ENCODE results near the gene LAMA4. TPM values are rescaled to one million over a fixed set of nuclear protein-coding genes. Genes with fewer than 3 reads are reported as not detected.

LAMA4 gene
- total RNA-seq, 1 donor from 2014 or later, result 0.22 TPM

- DNase-seq, result no peak
- Mint-ChIP-seq H3K4me3 (ENCODE audit: unreplicated experiment) (no peak overlapping the region), H3K27ac (ENCODE audit: unreplicated experiment) (no peak overlapping the region), H3K4me1 (ENCODE audit: low read depth, unreplicated experiment) (no peaks in the 10 kb centered on the region), H3K27me3 (ENCODE audit: unreplicated experiment) (no peaks in the 10 kb centered on the region), H3K9me3 (ENCODE audit: unreplicated experiment) (no peaks in the 10 kb centered on the region), H3K36me3 (ENCODE audit: unreplicated experiment) (no peaks in the 10 kb centered on the region)
- TF ChIP-seq, protein P1, sequence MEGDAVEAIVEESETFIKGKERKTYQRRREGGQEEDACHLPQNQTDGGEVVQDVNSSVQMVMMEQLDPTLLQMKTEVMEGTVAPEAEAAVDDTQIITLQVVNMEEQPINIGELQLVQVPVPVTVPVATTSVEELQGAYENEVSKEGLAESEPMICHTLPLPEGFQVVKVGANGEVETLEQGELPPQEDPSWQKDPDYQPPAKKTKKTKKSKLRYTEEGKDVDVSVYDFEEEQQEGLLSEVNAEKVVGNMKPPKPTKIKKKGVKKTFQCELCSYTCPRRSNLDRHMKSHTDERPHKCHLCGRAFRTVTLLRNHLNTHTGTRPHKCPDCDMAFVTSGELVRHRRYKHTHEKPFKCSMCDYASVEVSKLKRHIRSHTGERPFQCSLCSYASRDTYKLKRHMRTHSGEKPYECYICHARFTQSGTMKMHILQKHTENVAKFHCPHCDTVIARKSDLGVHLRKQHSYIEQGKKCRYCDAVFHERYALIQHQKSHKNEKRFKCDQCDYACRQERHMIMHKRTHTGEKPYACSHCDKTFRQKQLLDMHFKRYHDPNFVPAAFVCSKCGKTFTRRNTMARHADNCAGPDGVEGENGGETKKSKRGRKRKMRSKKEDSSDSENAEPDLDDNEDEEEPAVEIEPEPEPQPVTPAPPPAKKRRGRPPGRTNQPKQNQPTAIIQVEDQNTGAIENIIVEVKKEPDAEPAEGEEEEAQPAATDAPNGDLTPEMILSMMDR (IDR thresholded peaks at IDR 0.05; ENCODE audit: partially characterized antibody, unreplicated experiment), result no peak
Observed at GRCh38 chr6:112243861-112244827, 10.2 kb downstream of the LAMA4 start.

- no peaks in the 10 kb centered on the region for H3K27me3 Mint-ChIP-seq (ENCODE audit: unreplicated experiment)
- DNase-seq, result no peak
Observed at GRCh38 chr6:112241820-112242429, 12.4 kb downstream of the LAMA4 start.

GRCh38 chr6:112237595-112237994, 16.8 kb downstream of the LAMA4 start:
- TF ChIP-seq, protein P1 (IDR thresholded peaks at IDR 0.05; ENCODE audit: partially characterized antibody, unreplicated experiment), result no peak
- no peak for DNase-seq
- no peak overlapping the region for H3K4me3 Mint-ChIP-seq (ENCODE audit: unreplicated experiment)
- H3K4me1 Mint-ChIP-seq (ENCODE audit: low read depth, unreplicated experiment), result peaks cover 5% of the 10 kb centered on the region
- H3K27ac Mint-ChIP-seq (ENCODE audit: unreplicated experiment), result no peak overlapping the region
- H3K27me3 Mint-ChIP-seq (ENCODE audit: unreplicated experiment), result no peaks in the 10 kb centered on the region
- no peaks in the 10 kb centered on the region for H3K36me3 Mint-ChIP-seq (ENCODE audit: unreplicated experiment)
- H3K9me3 Mint-ChIP-seq (ENCODE audit: unreplicated experiment), result peaks cover 1% of the 10 kb centered on the region

More at GRCh38 chr6:112241820-112242429, 12.4 kb downstream of the LAMA4 start:
- Mint-ChIP-seq H3K27ac (ENCODE audit: unreplicated experiment) (no peak overlapping the region), H3K4me1 (ENCODE audit: low read depth, unreplicated experiment) (no peaks in the 10 kb centered on the region), H3K9me3 (ENCODE audit: unreplicated experiment) (no peaks in the 10 kb centered on the region), H3K36me3 (ENCODE audit: unreplicated experiment) (no peaks in the 10 kb centered on the region), H3K4me3 (ENCODE audit: unreplicated experiment) (no peak overlapping the region)
- TF ChIP-seq, protein P1 (IDR thresholded peaks at IDR 0.05; ENCODE audit: partially characterized antibody, unreplicated experiment), result no peak

DNA sequence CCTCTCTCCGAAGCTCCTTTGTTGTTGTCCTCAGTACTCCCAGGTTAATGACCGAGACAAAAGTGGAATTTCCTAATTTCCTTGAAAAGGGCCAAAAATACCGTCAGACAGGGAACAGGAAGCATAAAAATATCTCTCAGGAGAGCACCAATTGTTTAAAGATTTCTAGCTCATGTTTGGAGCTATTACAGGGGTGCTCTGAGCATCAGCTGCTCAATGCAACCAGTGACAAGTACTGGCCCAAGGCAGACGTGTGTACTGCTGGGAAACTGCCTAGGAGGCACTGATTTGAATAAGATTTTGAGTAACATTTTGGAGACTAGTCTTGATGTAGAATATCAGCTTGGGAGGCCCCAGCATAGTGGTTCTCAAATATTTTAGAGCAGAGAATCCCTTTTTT, 17.3 kb downstream of the LAMA4 start:
- H3K27me3 Mint-ChIP-seq (ENCODE audit: unreplicated experiment), result no peaks in the 10 kb centered on the region
- no peak for DNase-seq
- no peaks in the 10 kb centered on the region for H3K36me3 Mint-ChIP-seq (ENCODE audit: unreplicated experiment)
- no peak overlapping the region for H3K27ac Mint-ChIP-seq (ENCODE audit: unreplicated experiment)
- TF ChIP-seq, protein P1 (IDR thresholded peaks at IDR 0.05; ENCODE audit: partially characterized antibody, unreplicated experiment), result no peak
- peaks cover 5% of the 10 kb centered on the region for H3K4me1 Mint-ChIP-seq (ENCODE audit: low read depth, unreplicated experiment)
- H3K9me3 Mint-ChIP-seq (ENCODE audit: unreplicated experiment), result peaks cover 1% of the 10 kb centered on the region
- H3K4me3 Mint-ChIP-seq (ENCODE audit: unreplicated experiment), result no peak overlapping the region

- H3K9me3 Mint-ChIP-seq (ENCODE audit: unreplicated experiment), result peaks cover 1% of the 10 kb centered on the region
- peaks cover 13% of the 10 kb centered on the region for H3K4me1 Mint-ChIP-seq (ENCODE audit: low read depth, unreplicated experiment)
- no peak overlapping the region for H3K27ac Mint-ChIP-seq (ENCODE audit: unreplicated experiment)
- H3K36me3 Mint-ChIP-seq (ENCODE audit: unreplicated experiment), result no peaks in the 10 kb centered on the region
- H3K4me3 Mint-ChIP-seq (ENCODE audit: unreplicated experiment), result no peak overlapping the region
- TF ChIP-seq, protein P1 (IDR thresholded peaks at IDR 0.05; ENCODE audit: partially characterized antibody, unreplicated experiment), result no peak
- no peaks in the 10 kb centered on the region for H3K27me3 Mint-ChIP-seq (ENCODE audit: unreplicated experiment)
- no peak for DNase-seq
Observed at GRCh38 chr6:112235956-112236355, 18.4 kb downstream of the LAMA4 start.
